Muscle layer of duodenum (tissue), 2 donors: Measurements from ENCODE around the gene DNAJC21.
"Not testable (repeated sequence)": the region's sequence is repeated elsewhere in the genome, so short reads cannot be mapped to it uniquely, and the experiment has no call there.

Experiments used
- H3K27ac ChIP-seq: one replicate; pipeline ENCODE4 v1.7.0; 2013; ENCODE audit warnings: mild to moderate bottlenecking, low read length
- H3K27me3 ChIP-seq: one replicate; pipeline ENCODE4 v1.7.0; 2013; ENCODE audit warnings: low read depth, mild to moderate bottlenecking, control low read depth, low read length
- H3K36me3 ChIP-seq, 2 donors: one replicate each; pipeline ENCODE4 v1.7.0; 2013; ENCODE audit warnings: low read length in 2 of 2, control low read depth in 1 of 2, mild to moderate bottlenecking in 1 of 2; ENCODE audit not compliant: insufficient read depth in 2 of 2, control insufficient read depth in 1 of 2
- H3K4me1 ChIP-seq, 2 donors: one replicate each; pipeline ENCODE4 v1.7.0; 2013; ENCODE audit warnings: low read length in 2 of 2, mild to moderate bottlenecking in 2 of 2, control low read depth in 1 of 2, moderate library complexity in 1 of 2; ENCODE audit not compliant: insufficient read depth in 2 of 2, control insufficient read depth in 1 of 2
- H3K4me3 ChIP-seq, 2 donors: one replicate each; pipeline ENCODE4 v1.7.0; 2013; ENCODE audit warnings: low read length in 2 of 2, low read depth in 1 of 2, mild to moderate bottlenecking in 1 of 2
- H3K9me3 ChIP-seq, 2 donors: one replicate each; pipeline ENCODE4 v1.7.0; 2013; ENCODE audit warnings: low read length in 2 of 2, control low read depth in 1 of 2, mild to moderate bottlenecking in 1 of 2; ENCODE audit not compliant: control insufficient read depth in 1 of 2
- donor health status: healthy.

DNAJC21 gene

GRCh38 chr5:34900652-34901051, 28.7 kb upstream of the DNAJC21 start:
- Histone ChIP-seq H3K4me1 (no peaks in the 10 kb centered on the region), H3K27ac (no peak overlapping the region), H3K27me3 (no peaks in the 10 kb centered on the region), H3K9me3 (no peaks in the 10 kb centered on the region), H3K4me3 (no peak overlapping the region), H3K36me3 (peaks cover 0 to 8% of the 10 kb centered on the region in 2 donors)

- no peaks in the 10 kb centered on the region for H3K27me3 ChIP-seq
- H3K9me3 ChIP-seq: no peaks in the 10 kb centered on the region
- no peaks in the 10 kb centered on the region for H3K4me1 ChIP-seq
- no peak overlapping the region for H3K4me3 ChIP-seq
- H3K36me3 ChIP-seq: peaks cover 0 to 14% of the 10 kb centered on the region in 2 donors
- H3K27ac ChIP-seq: no peak overlapping the region
Measured at GRCh38 chr5:34903260-34903659, 26.1 kb upstream of the DNAJC21 start.

GRCh38 chr5:34905564-34905963, 23.8 kb upstream of the DNAJC21 start:
- H3K4me3 ChIP-seq: no peak overlapping the region

GRCh38 chr5:34913072-34913471, 16.3 kb upstream of the DNAJC21 start:
- Histone ChIP-seq H3K4me1 (peaks cover 21 to 38% of the 10 kb centered on the region in 2 donors), H3K4me3 (no peak overlapping the region), H3K36me3 (peaks cover 15 to 36% of the 10 kb centered on the region in 2 donors), H3K27ac (no peak overlapping the region), H3K9me3 (no peaks in the 10 kb centered on the region), H3K27me3 (no peaks in the 10 kb centered on the region)

More at GRCh38 chr5:34905564-34905963, 23.8 kb upstream of the DNAJC21 start:
- Histone ChIP-seq H3K9me3 (no peaks in the 10 kb centered on the region), H3K27me3 (no peaks in the 10 kb centered on the region), H3K27ac (no peak overlapping the region), H3K36me3 (peaks cover 0 to 32% of the 10 kb centered on the region in 2 donors), H3K4me1 (no peaks in the 10 kb centered on the region)

GRCh38 chr5:34914671-34915138, 14.7 kb upstream of the DNAJC21 start:
- H3K4me1 ChIP-seq: peaks cover 21 to 38% of the 10 kb centered on the region in 2 donors

GRCh38 chr5:34915139-34915855, 14.1 kb upstream of the DNAJC21 start, which contains the start of the genes BRIX1 and RAD1:
TSS of gene BRIX1 (plus strand) at chr5:34915711. CDS start at chr5:34915739, 28 bp downstream.
TSS of gene RAD1 (minus strand) at chr5:34915504. CDS start at chr5:34914892, 612 bp downstream.
- peak within 1 kb of the TSS; percentile 98 to 99 for H3K4me3 ChIP-seq
- peaks cover 21 to 38% of the 10 kb centered on the region in 2 donors for H3K4me1 ChIP-seq
- peaks cover 18 to 20% of the 10 kb centered on the region in 2 donors for H3K36me3 ChIP-seq
- H3K27me3 ChIP-seq: no peaks in the 10 kb centered on the region
- peak within 1 kb of the TSS; percentile 92 for H3K27ac ChIP-seq
- H3K9me3 ChIP-seq: no peaks in the 10 kb centered on the region

More at GRCh38 chr5:34914671-34915138, 14.7 kb upstream of the DNAJC21 start:
- Histone ChIP-seq H3K36me3 (peaks cover 15 to 20% of the 10 kb centered on the region in 2 donors), H3K27ac (peak overlapping the region; percentile 92), H3K4me3 (peak overlapping the region; percentile 98 to 99), H3K27me3 (no peaks in the 10 kb centered on the region), H3K9me3 (no peaks in the 10 kb centered on the region)

- Histone ChIP-seq H3K4me1 (peaks cover 21 to 38% of the 10 kb centered on the region in 2 donors), H3K36me3 (peaks cover 22 to 23% of the 10 kb centered on the region in 2 donors)
Measured at GRCh38 chr5:34915856-34916192, 13.5 kb upstream of the DNAJC21 start.

GRCh38 chr5:34916518-34916917, 12.8 kb upstream of the DNAJC21 start:
- H3K4me1 ChIP-seq: peaks cover 21 to 38% of the 10 kb centered on the region in 2 donors
- no peaks in the 10 kb centered on the region for H3K27me3 ChIP-seq
- H3K9me3 ChIP-seq: no peaks in the 10 kb centered on the region
- peaks cover 15 to 22% of the 10 kb centered on the region in 2 donors for H3K36me3 ChIP-seq
- peak overlapping the region; percentile 92 for H3K27ac ChIP-seq
- peak overlapping the region; percentile 98 to 99 for H3K4me3 ChIP-seq

More at GRCh38 chr5:34915856-34916192, 13.5 kb upstream of the DNAJC21 start:
- Histone ChIP-seq H3K27ac (peak overlapping the region; percentile 92), H3K9me3 (no peaks in the 10 kb centered on the region), H3K4me3 (peak overlapping the region; percentile 98 to 99), H3K27me3 (no peaks in the 10 kb centered on the region)

GRCh38 chr5:34918025-34918424, 11.3 kb upstream of the DNAJC21 start:
- H3K9me3 ChIP-seq: no peaks in the 10 kb centered on the region
- no peak overlapping the region for H3K27ac ChIP-seq
- peaks cover 19 to 21% of the 10 kb centered on the region in 2 donors for H3K36me3 ChIP-seq
- peaks cover 20 to 37% of the 10 kb centered on the region in 2 donors for H3K4me1 ChIP-seq
- H3K4me3 ChIP-seq: no peak overlapping the region
- H3K27me3 ChIP-seq: no peaks in the 10 kb centered on the region

- Histone ChIP-seq H3K4me1 (peaks cover 17 to 26% of the 10 kb centered on the region in 2 donors), H3K36me3 (peaks cover 25 to 29% of the 10 kb centered on the region in 2 donors), H3K4me3 (no peak overlapping the region), H3K9me3 (no peaks in the 10 kb centered on the region), H3K27me3 (no peaks in the 10 kb centered on the region), H3K27ac (no peak overlapping the region)
Measured at GRCh38 chr5:34919077-34919476, 10.3 kb upstream of the DNAJC21 start.

GRCh38 chr5:34923256-34923655, 6.1 kb upstream of the DNAJC21 start:
- Histone ChIP-seq H3K36me3 (peaks cover 36 to 56% of the 10 kb centered on the region in 2 donors), H3K27ac (peak overlapping the region; percentile 1)
- H3K4me1 ChIP-seq: not testable (repeated sequence)

More at GRCh38 chr5:34923256-34923655, 6.1 kb upstream of the DNAJC21 start:
- not testable (repeated sequence) for H3K27me3 ChIP-seq, H3K9me3 ChIP-seq, H3K4me3 ChIP-seq
